K562 (cell line): Measurements from ENCODE around the gene PLA2G2C.

Source experiments
- EZH2 ChIP-seq: IDR thresholded peaks from 2 replicates; pipeline ENCODE4 v1.6.1; 2012; ENCODE audit warnings: low read depth, mild to moderate bottlenecking, inconsistent platforms, low read length, borderline replicate concordance
- MYBL2 ChIP-seq, 2 experiments: fragments of 450-650 bp in 1 of 2; sonication (generic) in 1 of 2; formaldehyde crosslinking in 1 of 2; IDR thresholded peaks; 2 replicates each; pipeline versions ENCODE4 v1.6.1 to v1.8.1; 2017 to 2022; ENCODE audit warnings: borderline replicate concordance in 1 of 2, inconsistent platforms in 1 of 2, low read depth in 1 of 2, mild to moderate bottlenecking in 1 of 2, missing genetic modification reagents in 1 of 2, moderate library complexity in 1 of 2
- NFRKB ChIP-seq: fragments of 450-650 bp; IDR thresholded peaks from 2 replicates; pipeline ENCODE4 v1.6.1; 2016; ENCODE audit warnings: low read depth
- SMAD3 ChIP-seq: fragments of 450-650 bp; formaldehyde crosslinking; conservative IDR thresholded peaks from 2 replicates; pipeline ENCODE4 v1.4.0; 2020; ENCODE audit warnings: mild to moderate bottlenecking
- ZNF263 ChIP-seq: sonication (generic); formaldehyde crosslinking; IDR thresholded peaks from 2 replicates; pipeline ENCODE4 v1.8.0; 2022; ENCODE audit warnings: mild to moderate bottlenecking, missing genetic modification reagents, borderline replicate concordance
- TF ChIP-seq, protein P1 (sequence below): fragments of 250-450 bp; sonication (Bioruptor Pico); IDR thresholded peaks from 2 replicates; pipeline ENCODE4 v1.8.0; 2022; ENCODE audit warnings: inconsistent platforms, mild to moderate bottlenecking, moderate library complexity, borderline replicate concordance
- TF ChIP-seq, protein P2 (sequence below), 3 experiments: fragments of 200-800 bp in 1 of 3; fragments of 250-450 bp in 1 of 3; fragments of 450-650 bp in 1 of 3; sonication (Bioruptor Pico) in 1 of 3; sonication (Bioruptor generic) in 1 of 3; formaldehyde crosslinking in 1 of 3; IDR thresholded peaks; 2 replicates each; pipeline versions ENCODE4 v1.6.1 to v1.8.0; 2016 to 2022; ENCODE audit warnings: mild to moderate bottlenecking in 2 of 3, missing genetic modification characterization in 2 of 3, missing compliant biosample characterization in 1 of 3, moderate library complexity in 1 of 3

DNA sequence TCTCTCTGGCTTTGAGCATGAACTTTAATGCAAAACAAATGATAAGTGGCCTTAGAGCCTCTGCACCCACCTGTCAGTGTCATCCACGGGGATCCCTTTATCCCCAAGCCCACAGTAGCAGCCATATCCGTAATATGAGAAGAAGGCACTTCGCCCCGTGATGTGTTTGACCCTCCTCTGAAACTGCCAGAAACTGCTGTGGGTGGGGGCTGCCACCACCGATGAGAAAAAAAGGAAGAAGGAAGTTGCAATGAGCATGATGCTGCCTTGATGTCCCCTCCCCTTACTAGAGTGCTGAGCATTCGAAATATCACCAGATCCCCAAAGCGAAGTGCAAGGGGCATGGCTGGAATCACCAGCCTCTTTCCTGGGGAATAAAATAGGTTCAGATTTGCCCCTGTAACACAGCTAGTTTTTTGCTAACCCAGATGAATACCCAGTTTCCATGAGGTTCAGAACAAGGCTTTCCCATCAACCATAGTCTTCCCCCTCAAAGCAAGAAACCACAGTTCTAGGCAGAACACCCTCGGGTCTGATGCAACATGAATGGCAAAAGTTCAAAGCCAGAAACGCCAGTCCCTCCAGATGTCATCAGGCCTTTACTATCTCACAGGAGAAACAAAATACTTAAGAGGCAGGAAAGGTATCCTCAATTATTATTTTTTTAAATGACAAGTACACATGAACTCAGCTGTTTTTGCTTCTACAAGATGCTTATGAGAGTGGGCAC, 11.2 kb downstream of the PLA2G2C start:
- TF ChIP-seq MYBL2 (IDR thresholded peaks at IDR 0.05; ENCODE audit: low read depth): no peak
- TF ChIP-seq MYBL2 (CRISPR knock-in tag; IDR thresholded peaks at IDR 0.05; ENCODE audit: borderline replicate concordance): no peak
- no peak for TF ChIP-seq EZH2
- TF ChIP-seq NFRKB: no peak
- no peak for TF ChIP-seq SMAD3
- TF ChIP-seq, protein P1, sequence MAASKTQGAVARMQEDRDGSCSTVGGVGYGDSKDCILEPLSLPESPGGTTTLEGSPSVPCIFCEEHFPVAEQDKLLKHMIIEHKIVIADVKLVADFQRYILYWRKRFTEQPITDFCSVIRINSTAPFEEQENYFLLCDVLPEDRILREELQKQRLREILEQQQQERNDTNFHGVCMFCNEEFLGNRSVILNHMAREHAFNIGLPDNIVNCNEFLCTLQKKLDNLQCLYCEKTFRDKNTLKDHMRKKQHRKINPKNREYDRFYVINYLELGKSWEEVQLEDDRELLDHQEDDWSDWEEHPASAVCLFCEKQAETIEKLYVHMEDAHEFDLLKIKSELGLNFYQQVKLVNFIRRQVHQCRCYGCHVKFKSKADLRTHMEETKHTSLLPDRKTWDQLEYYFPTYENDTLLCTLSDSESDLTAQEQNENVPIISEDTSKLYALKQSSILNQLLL (CRISPR knock-in tag): no peak
- TF ChIP-seq ZNF263 (CRISPR knock-in tag): no peak
- TF ChIP-seq, protein P2, sequence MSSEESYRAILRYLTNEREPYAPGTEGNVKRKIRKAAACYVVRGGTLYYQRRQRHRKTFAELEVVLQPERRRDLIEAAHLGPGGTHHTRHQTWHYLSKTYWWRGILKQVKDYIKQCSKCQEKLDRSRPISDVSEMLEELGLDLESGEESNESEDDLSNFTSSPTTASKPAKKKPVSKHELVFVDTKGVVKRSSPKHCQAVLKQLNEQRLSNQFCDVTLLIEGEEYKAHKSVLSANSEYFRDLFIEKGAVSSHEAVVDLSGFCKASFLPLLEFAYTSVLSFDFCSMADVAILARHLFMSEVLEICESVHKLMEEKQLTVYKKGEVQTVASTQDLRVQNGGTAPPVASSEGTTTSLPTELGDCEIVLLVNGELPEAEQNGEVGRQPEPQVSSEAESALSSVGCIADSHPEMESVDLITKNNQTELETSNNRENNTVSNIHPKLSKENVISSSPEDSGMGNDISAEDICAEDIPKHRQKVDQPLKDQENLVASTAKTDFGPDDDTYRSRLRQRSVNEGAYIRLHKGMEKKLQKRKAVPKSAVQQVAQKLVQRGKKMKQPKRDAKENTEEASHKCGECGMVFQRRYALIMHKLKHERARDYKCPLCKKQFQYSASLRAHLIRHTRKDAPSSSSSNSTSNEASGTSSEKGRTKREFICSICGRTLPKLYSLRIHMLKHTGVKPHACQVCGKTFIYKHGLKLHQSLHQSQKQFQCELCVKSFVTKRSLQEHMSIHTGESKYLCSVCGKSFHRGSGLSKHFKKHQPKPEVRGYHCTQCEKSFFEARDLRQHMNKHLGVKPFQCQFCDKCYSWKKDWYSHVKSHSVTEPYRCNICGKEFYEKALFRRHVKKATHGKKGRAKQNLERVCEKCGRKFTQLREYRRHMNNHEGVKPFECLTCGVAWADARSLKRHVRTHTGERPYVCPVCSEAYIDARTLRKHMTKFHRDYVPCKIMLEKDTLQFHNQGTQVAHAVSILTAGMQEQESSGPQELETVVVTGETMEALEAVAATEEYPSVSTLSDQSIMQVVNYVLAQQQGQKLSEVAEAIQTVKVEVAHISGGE (CRISPR knock-in tag; IDR thresholded peaks at IDR 0.05): no peak
